Dendritic cell treated with granulocyte-macrophage colony-stimulating factor and Interleukin-4, amounts not matched to agents 40 ng/mL and 50 ng/mL, for 4 days (primary cell): Measurements from ENCODE around the gene PSAT1.
A peak's percentile ranks its signal among the peaks of the same experiment; 100 is the strongest.

Experiments used
- H3K27ac Mint-ChIP-seq: one replicate; pipeline ENCODE4 v1.8.0; 2022; ENCODE audit warnings: mild to moderate bottlenecking, mixed read lengths
- H3K27me3 Mint-ChIP-seq: one replicate; pipeline ENCODE4 v1.8.0; 2022; ENCODE audit warnings: mild to moderate bottlenecking, mixed read lengths
- H3K36me3 Mint-ChIP-seq: one replicate; pipeline ENCODE4 v1.8.0; 2022; ENCODE audit warnings: low read depth, mixed read lengths
- H3K4me1 Mint-ChIP-seq: one replicate; pipeline ENCODE4 v1.8.0; 2022; ENCODE audit warnings: low read depth, mixed read lengths
- H3K4me3 Mint-ChIP-seq: one replicate; pipeline ENCODE4 v1.8.0; 2022; ENCODE audit warnings: mild to moderate bottlenecking, moderate library complexity, mixed read lengths
- H3K9me3 Mint-ChIP-seq: one replicate; pipeline ENCODE4 v1.8.0; 2022; ENCODE audit warnings: mixed read lengths
- intact Hi-C: fragments of 100-400 bp; cut with micrococcal nuclease; formaldehyde crosslinking; loops from one replicate; pipeline ENCODE4 v1.15.0; 2022

PSAT1 gene

DNA sequence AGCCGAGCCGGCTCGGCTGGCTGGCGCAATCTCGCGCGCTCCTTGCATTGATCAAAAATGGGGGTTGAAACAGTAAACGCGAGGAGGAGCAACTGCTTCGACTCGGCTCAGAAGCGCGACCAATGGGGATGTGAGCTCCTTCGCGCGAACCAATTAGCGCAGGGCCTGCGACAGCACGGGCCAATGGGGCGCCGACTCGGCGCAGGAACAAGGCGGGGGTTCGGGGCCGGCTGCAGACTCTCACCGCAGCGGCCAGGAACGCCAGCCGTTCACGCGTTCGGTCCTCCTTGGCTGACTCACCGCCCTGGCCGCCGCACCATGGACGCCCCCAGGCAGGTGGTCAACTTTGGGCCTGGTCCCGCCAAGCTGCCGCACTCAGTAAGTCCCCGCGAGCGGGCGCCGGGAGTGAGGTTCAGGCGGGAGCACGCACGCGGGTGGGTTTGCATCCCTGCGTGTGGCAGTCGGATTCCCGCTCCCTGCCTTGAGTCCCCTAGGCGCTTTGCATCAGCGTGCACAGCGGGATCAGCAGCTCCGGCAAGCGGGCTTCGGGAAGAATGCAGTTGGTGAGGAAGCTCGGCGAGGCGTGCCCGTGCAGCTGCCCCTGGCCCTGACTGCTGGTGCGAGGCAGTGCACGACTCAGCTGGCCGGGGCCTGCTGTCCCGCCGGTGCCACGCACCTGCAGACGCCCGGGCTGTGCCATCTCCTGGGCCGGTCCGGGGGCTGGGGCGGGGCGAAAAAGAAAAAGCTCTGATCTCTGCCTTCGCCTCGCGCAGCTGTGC is at the start of gene PSAT1:
Gene PSAT1, plus strand, starts transcription at position 233 of the 779 bp plus-strand sequence. Its CDS starts 86 bp downstream, at position 319.
- no peaks in the 10 kb centered on the region for H3K36me3 Mint-ChIP-seq
- intact Hi-C loops: no loop called here
- peaks cover 22% of the 10 kb centered on the region for H3K4me1 Mint-ChIP-seq

DNA sequence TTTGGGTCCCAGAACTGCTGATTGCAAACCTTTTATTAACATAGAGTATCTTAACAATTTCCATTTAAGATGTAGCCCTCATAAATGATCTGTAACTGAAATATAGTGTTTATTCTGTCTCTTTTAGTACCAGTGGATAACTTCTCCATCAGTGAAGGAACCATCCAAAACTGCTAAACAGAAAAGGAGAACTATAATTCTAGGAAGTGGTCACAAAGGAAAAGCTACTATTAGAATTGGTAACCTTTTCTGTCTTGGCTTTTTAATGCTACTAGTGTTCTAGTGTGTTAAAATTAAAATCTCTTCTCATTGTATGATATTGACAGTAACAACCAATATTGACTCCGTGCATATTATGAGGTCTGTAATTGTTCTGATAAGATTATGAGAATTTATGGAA is 48.3 kb upstream of the PSAT1 start:
- Mint-ChIP-seq H3K36me3 (peaks cover 7% of the 10 kb centered on the region), H3K27me3 (no peaks in the 10 kb centered on the region), H3K4me3 (no peak overlapping the region), H3K27ac (no peak overlapping the region), H3K4me1 (peaks cover 7% of the 10 kb centered on the region), H3K9me3 (no peaks in the 10 kb centered on the region)
- intact Hi-C loops: no loop called here

More for the DNA sequence above, at the start of gene PSAT1:
- Mint-ChIP-seq H3K27me3 (peaks cover 58% of the 10 kb centered on the region), H3K4me3 (peak within 1 kb of the TSS; percentile 78), H3K9me3 (no peaks in the 10 kb centered on the region), H3K27ac (no peak within 1 kb of the TSS)

DNA sequence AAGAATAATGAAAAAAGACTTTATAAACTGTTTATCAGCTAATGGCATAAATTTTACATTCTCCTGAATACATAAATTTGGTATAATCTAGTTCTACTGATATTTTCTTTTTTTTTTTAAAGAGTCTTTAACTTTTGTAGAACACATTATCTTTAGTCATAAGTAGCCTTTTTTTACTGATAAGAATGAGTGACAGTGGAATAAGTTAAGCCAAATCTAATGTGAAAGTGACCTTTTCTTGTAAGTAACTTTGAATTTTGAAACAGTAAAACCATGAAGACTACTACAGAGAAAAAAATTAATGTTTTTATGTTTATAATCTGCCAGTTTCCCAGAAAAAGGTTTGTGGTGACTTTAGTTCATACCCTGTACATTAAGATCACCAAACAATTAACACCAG is 47.4 kb upstream of the PSAT1 start:
- peaks cover 10% of the 10 kb centered on the region for H3K36me3 Mint-ChIP-seq
- peaks cover 7% of the 10 kb centered on the region for H3K4me1 Mint-ChIP-seq
- intact Hi-C loops: no loop called here
- no peaks in the 10 kb centered on the region for H3K9me3 Mint-ChIP-seq
- no peak overlapping the region for H3K27ac Mint-ChIP-seq
- H3K27me3 Mint-ChIP-seq: no peaks in the 10 kb centered on the region
- no peak overlapping the region for H3K4me3 Mint-ChIP-seq

DNA sequence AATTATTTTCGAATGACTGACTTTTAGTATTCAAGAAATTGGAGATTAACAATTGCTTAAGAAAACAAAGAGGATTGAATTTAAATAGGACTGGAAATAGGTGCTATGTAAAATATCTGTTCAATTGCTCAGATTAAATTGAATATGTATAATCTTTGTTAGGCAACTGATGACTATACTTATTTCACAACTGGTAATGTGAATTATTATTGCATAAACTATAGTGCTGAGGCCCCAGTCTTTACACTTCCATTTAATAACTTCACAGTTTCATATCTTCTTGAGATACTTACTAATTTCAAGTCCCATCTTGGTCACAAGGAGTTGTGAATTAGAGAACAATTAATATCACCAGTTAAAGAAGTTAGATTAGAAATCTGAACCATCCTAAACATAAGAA is 44.3 kb upstream of the PSAT1 start:
- Mint-ChIP-seq H3K27me3 (no peaks in the 10 kb centered on the region), H3K4me1 (peaks cover 4% of the 10 kb centered on the region), H3K4me3 (no peak overlapping the region), H3K9me3 (no peaks in the 10 kb centered on the region), H3K27ac (no peak overlapping the region), H3K36me3 (peaks cover 27% of the 10 kb centered on the region)
- intact Hi-C loops: loop anchor here (10.0 kb wide), 1 partner anchor 798 kb away; no protein-coding TSS in a partner anchor

DNA sequence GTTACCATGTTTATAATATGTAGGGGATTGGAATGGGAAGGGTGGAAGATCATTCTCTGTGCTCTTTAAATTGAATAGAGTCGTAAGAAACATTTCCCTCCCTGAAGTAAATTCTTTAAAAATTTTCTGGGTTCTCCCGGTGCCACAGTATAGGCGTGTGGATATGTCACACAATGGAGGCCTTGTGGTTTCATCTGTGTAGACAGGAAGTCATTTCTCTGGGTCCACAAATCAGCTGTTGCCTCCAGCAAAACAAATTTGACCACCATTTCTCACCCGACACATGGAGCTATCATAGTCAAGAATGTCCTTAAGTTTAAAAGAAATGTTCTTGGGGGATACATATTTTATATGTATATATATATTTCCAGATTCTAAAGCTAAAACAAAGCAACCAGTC is 43.6 kb upstream of the PSAT1 start:
- H3K36me3 Mint-ChIP-seq: peaks cover 28% of the 10 kb centered on the region
- intact Hi-C loops: loop anchor here (10.0 kb wide), 1 partner anchor 798 kb away; no protein-coding TSS in a partner anchor
- no peak overlapping the region for H3K27ac Mint-ChIP-seq
- no peaks in the 10 kb centered on the region for H3K27me3 Mint-ChIP-seq
- H3K4me3 Mint-ChIP-seq: no peak overlapping the region
- H3K9me3 Mint-ChIP-seq: no peaks in the 10 kb centered on the region
- no peaks in the 10 kb centered on the region for H3K4me1 Mint-ChIP-seq

DNA sequence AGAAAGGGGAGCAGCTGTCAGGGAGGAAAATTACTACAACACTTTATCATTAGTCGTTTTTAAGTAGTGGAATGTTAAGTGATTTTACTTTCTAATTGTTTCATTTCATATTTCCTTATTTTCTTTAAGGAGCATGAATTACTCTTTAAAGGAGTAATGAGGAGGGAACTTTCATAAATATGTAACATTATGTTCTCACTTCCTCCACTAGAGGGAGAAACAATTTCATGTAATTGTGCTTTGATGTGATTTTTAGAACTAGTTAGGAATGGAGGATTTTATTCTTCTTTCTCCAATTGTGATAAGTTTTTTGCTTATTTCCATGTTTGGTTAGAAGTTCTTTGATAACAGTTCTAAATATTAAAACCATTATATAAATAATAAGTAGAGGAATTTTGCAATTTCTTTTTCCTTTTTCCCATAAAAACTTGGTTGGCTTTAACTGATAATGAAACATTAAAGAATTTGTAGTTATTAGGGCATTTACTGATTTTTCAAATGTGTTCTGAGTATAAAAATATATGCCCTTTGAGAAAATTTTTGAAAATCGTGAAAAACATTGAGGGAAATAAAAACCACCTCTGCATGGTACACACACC is 35.4 kb upstream of the PSAT1 start:
- Mint-ChIP-seq H3K9me3 (no peaks in the 10 kb centered on the region), H3K36me3 (peaks cover 27% of the 10 kb centered on the region), H3K4me1 (no peaks in the 10 kb centered on the region), H3K4me3 (no peak overlapping the region), H3K27me3 (no peaks in the 10 kb centered on the region), H3K27ac (no peak overlapping the region)
- intact Hi-C loops: loop anchor here (1.0 kb wide), 1 partner anchor 108 kb away; no protein-coding TSS in a partner anchor

DNA sequence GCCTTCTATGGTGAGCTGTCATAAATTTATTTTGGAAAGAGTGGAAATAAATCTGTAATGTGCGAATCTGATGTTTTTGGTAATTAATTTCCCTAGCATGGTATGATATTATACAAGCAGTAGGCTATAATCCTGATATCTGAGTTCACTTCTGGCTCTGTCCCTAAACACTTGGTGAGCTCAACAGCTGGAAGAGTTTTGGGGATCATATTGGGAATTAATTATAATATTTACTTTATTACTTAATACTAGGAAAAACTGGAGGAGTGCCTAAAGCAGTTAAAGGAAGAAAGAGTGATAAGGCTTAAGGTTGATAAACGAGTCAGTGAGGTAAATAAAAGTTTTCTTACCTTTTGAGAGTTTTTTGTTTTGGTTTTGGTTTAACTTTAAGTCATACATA is 34.3 kb upstream of the PSAT1 start:
- Mint-ChIP-seq H3K36me3 (peaks cover 27% of the 10 kb centered on the region), H3K9me3 (no peaks in the 10 kb centered on the region), H3K27me3 (no peaks in the 10 kb centered on the region), H3K4me3 (no peak overlapping the region), H3K4me1 (no peaks in the 10 kb centered on the region), H3K27ac (no peak overlapping the region)
- intact Hi-C loops: no loop called here

DNA sequence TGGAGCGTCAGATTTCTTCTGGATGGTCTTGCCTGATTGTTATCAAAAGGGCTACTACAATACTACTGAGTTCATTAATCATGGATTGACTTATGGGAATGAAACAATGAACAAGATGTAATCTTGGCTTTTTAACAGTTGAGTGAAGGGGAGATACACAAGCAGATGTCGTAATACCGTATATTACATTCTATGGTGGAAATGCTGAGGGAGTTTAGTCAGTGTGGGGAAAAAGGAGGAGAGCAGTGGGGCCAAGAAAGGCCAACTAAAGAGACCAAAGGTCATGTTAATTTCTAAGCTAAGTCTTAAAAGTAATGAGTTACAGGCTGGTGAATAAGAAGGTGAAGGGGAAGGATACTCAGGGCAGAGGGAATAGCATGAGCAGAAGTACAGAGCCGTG is 29.0 kb upstream of the PSAT1 start:
- no peak overlapping the region for H3K4me3 Mint-ChIP-seq
- H3K4me1 Mint-ChIP-seq: no peaks in the 10 kb centered on the region
- H3K9me3 Mint-ChIP-seq: no peaks in the 10 kb centered on the region
- H3K36me3 Mint-ChIP-seq: peaks cover 48% of the 10 kb centered on the region
- intact Hi-C loops: no loop called here
- H3K27me3 Mint-ChIP-seq: no peaks in the 10 kb centered on the region
- no peak overlapping the region for H3K27ac Mint-ChIP-seq

DNA sequence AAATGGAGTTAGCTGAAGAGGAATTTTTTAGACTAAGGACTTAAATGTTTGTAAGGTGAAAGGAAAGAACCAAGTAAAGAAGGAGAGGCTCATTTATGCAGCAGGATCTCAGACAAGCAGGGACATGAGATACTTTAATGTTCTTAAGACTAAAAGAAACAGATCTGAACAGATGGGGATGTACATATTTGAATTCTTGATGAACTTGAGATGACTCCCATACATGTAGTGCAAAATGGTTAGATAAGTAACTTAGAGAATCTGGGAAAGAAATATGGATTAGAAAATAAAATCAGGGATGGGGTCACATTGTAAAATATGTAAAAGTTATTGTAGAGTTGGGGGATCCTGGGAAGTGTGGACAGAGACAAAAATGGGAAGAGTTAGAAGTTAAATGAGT is 27.1 kb upstream of the PSAT1 start:
- H3K27me3 Mint-ChIP-seq: no peaks in the 10 kb centered on the region
- no peaks in the 10 kb centered on the region for H3K4me1 Mint-ChIP-seq
- intact Hi-C loops: no loop called here
- H3K4me3 Mint-ChIP-seq: no peak overlapping the region
- H3K9me3 Mint-ChIP-seq: no peaks in the 10 kb centered on the region
- no peak overlapping the region for H3K27ac Mint-ChIP-seq
- peaks cover 45% of the 10 kb centered on the region for H3K36me3 Mint-ChIP-seq

DNA sequence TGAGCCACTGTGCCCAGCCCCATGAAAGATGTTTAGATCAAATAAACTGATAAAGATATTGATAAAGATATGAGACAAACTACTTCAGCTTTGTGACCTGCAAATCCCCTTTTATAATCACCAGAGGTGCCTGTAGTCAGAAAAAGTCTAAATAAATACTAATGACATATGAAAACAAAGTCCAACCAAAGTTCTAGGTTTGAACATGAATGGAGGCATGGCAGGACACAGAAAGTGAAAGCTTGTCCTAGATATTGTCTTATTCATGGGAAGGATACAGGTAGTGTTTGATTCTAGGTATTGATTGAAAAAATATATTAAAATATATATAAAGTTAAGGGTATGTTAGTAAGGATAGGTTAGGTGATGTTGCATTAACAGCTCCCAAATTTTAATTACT is 24.6 kb upstream of the PSAT1 start:
- no peak overlapping the region for H3K27ac Mint-ChIP-seq
- no peak overlapping the region for H3K4me3 Mint-ChIP-seq
- no peaks in the 10 kb centered on the region for H3K4me1 Mint-ChIP-seq
- intact Hi-C loops: no loop called here
- H3K27me3 Mint-ChIP-seq: no peaks in the 10 kb centered on the region
- H3K9me3 Mint-ChIP-seq: no peaks in the 10 kb centered on the region
- H3K36me3 Mint-ChIP-seq: peaks cover 25% of the 10 kb centered on the region

DNA sequence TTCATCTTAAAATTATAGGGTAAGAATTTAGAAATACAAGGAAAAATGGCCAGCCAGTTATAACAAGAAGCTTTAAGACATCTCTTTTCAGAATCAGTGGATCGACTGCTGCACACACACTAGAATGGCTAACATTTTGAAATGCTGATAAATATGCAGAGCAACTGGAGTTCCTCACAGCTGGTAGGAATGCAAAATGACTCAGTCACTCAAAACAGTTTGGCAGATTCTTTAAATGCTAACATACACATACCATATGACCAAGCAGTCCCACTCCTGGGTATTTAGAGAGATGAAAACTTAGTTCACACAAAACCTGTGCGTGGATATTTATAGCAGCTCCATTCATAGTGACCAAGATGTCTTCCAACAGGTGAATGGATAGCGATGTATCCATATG is 23.2 kb upstream of the PSAT1 start:
- Mint-ChIP-seq H3K4me1 (no peaks in the 10 kb centered on the region), H3K27me3 (no peaks in the 10 kb centered on the region), H3K9me3 (no peaks in the 10 kb centered on the region), H3K36me3 (peaks cover 14% of the 10 kb centered on the region), H3K4me3 (no peak overlapping the region), H3K27ac (no peak overlapping the region)
- intact Hi-C loops: no loop called here

DNA sequence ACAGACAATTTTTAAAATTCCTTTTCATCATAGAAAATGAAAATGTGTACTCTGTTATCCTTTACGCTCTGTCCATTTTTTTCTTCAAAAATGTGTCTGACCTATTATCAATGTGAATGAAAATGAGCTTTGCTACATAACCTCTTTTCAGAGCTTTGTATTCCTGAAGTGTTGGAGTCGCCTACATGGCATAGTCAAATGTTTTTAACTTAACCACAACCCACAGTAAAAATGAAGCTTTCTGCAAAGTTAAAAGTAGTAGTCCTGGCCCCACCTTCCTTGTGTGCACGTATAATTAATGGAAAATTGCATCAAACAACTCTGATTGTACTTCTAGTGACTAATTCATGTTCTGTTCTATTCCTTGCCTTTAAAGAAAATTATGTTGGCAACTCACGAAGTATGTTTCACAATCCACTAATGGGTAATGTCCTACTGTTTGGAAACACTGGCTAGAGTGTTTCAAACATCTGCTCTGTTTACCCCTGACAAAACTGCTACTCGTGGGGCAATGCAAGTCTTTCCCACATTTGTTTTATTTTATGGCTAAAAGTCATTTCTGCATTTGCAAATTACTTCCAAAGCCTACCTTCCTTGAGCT is 18.6 kb upstream of the PSAT1 start:
- intact Hi-C loops: no loop called here
- H3K9me3 Mint-ChIP-seq: no peaks in the 10 kb centered on the region
- no peaks in the 10 kb centered on the region for H3K4me1 Mint-ChIP-seq
- peaks cover 1% of the 10 kb centered on the region for H3K27me3 Mint-ChIP-seq
- no peak overlapping the region for H3K27ac Mint-ChIP-seq
- no peak overlapping the region for H3K4me3 Mint-ChIP-seq
- no peaks in the 10 kb centered on the region for H3K36me3 Mint-ChIP-seq

DNA sequence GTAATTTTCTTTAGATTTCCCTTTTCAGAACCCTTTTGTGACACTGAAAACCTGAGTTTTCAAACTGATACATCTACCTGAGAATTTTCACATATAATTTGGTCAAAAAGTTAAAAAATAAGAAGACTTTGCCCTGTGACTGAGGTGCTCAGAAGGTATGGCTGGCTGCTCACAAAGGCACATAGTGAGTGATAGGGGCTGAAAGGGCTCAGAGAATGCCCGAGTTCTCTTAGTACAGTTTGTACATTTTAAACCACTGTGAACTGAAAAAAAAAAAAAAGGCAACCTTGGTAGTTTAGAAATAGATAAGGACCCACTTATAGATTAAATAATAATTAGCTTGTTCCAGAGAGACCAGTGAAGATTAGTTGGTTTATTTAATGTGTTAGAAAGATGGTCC is 18.1 kb upstream of the PSAT1 start:
- Mint-ChIP-seq H3K27ac (no peak overlapping the region), H3K36me3 (no peaks in the 10 kb centered on the region), H3K4me1 (no peaks in the 10 kb centered on the region), H3K9me3 (no peaks in the 10 kb centered on the region), H3K4me3 (no peak overlapping the region), H3K27me3 (peaks cover 1% of the 10 kb centered on the region)
- intact Hi-C loops: no loop called here

DNA sequence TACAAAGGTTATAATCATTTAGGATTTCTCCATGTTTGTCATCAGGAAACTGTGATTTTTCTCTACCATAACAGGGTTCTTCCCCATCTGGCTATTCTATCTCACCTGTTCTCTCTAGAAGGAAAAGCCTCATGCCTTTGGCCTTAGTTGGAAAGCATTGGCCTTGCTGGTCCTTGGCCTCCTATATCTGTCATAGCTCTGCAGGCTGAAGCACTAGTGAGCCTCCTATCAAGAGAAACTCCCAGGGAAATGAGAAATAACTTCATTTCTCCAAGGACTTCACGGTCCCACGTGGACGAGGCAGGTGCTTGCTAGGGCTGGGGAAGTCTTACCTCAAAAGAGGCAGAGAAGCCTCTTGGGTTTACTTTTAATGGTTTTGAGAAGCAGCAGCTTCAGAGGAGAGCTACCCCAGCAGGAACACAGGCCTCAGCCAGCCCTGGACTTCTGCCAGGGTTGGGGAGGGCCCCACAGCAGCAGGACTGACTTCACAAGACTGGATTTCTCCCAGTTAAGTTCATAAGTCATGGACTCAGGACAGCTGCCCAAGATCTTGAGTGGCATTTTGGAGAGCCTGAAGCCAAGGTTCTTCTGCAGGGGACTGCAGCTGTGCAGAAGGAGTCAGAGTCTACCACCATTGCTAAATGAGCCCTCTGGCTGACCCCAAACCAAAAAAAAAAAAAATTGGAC is 15.8 kb upstream of the PSAT1 start:
- Mint-ChIP-seq H3K4me1 (no peaks in the 10 kb centered on the region), H3K27ac (no peak overlapping the region), H3K36me3 (no peaks in the 10 kb centered on the region), H3K9me3 (no peaks in the 10 kb centered on the region), H3K4me3 (no peak overlapping the region), H3K27me3 (peaks cover 1% of the 10 kb centered on the region)
- intact Hi-C loops: no loop called here
